Vagina (tissue), 2 donors: Measurements from ENCODE around the gene NKX6-2. TPM values are rescaled to one million over a fixed set of nuclear protein-coding genes. Genes with fewer than 3 reads are reported as not detected.

Experiments
- DNase-seq, 2 donors: peaks; one replicate each; pipeline ENCODE4 v3.0.0-alpha.2; 2017; ENCODE audit errors: extremely low spot score in 2 of 2
- H3K27ac ChIP-seq: fragments of 200-600 bp; sonication (generic); one replicate; pipeline ENCODE4 v1.5.1; 2019
- H3K27me3 ChIP-seq: fragments of 200-600 bp; sonication (generic); one replicate; pipeline ENCODE4 v1.5.1; 2019
- H3K36me3 ChIP-seq, 2 donors: fragments of 200-600 bp; sonication (generic); one replicate each; pipeline ENCODE4 v1.5.1; 2017 to 2019
- H3K4me1 ChIP-seq: fragments of 200-600 bp; sonication (generic); one replicate; pipeline ENCODE4 v1.5.1; 2019
- H3K4me3 ChIP-seq, 2 donors: fragments of 200-600 bp; sonication (generic); 1 replicate in 1 of 2; 2 replicates in 1 of 2; pipeline ENCODE4 v1.5.1; 2016 to 2019
- H3K9me3 ChIP-seq: fragments of 200-600 bp; sonication (generic); one replicate; pipeline ENCODE4 v1.5.1; 2019
- CTCF ChIP-seq, 3 experiments: fragments of 450-650 bp in 2 of 3; fragments of 200-600 bp in 1 of 3; sonication (generic) in 1 of 3; IDR thresholded peaks; one replicate each; pipeline ENCODE4 v1.5.1; 2017 to 2019; ENCODE audit warnings: antibody characterized with exemption in 3 of 3, mild to moderate bottlenecking in 2 of 3, moderate library complexity in 2 of 3
- POLR2A ChIP-seq, 2 donors: fragments of 450-650 bp; IDR thresholded peaks; one replicate each; pipeline ENCODE4 v1.6.1; 2017; ENCODE audit warnings: antibody characterized with exemption in 2 of 2, mild to moderate bottlenecking in 2 of 2, moderate library complexity in 2 of 2
- POLR2AphosphoS5 ChIP-seq, 2 donors: sonication (generic); formaldehyde crosslinking; IDR thresholded peaks; one replicate each; pipeline ENCODE4 v1.9.0; 2017; ENCODE audit warnings: antibody characterized with exemption in 2 of 2, mild to moderate bottlenecking in 2 of 2, low read depth in 1 of 2; ENCODE audit not compliant: insufficient read depth in 1 of 2
- intact Hi-C: fragments of 100-400 bp; cut with DNase I; formaldehyde crosslinking; loops from one replicate; pipeline ENCODE4 v1.15.1; 2023
- total RNA-seq: library from RNA; depleted of rRNA; stranded (reverse); fragments of >200 nt; gene quantifications from one replicate; pipeline ENCODE4 v1.2.3, GENCODE V29; 2016

NKX6-2 gene
- total RNA-seq, 1 donor from 2014 or later, result 0.49 TPM

GRCh38 chr10:132768346-132769248, 17.4 kb downstream of the NKX6-2 start:
- Histone ChIP-seq H3K36me3 (peaks cover 0 to 7% of the 10 kb centered on the region in 2 donors), H3K9me3 (no peaks in the 10 kb centered on the region), H3K4me1 (no peaks in the 10 kb centered on the region), H3K4me3 (no peak overlapping the region), H3K27ac (no peak overlapping the region), H3K27me3 (no peaks in the 10 kb centered on the region)
- no peak for TF ChIP-seq POLR2AphosphoS5 (IDR thresholded peaks at IDR 0.05; ENCODE audit: insufficient read depth in 1 of 2, low read depth in 1 of 2)
- no peak for TF ChIP-seq CTCF (IDR thresholded peaks at IDR 0.05)
- no peak for TF ChIP-seq POLR2A (IDR thresholded peaks at IDR 0.05)
- DNase-seq, result no peak
- intact Hi-C loops, result no loop called here

GRCh38 chr10:132766291-132766690, 19.7 kb downstream of the NKX6-2 start:
- no peak for DNase-seq

GRCh38 chr10:132765435-132765834, 20.5 kb downstream of the NKX6-2 start:
- intact Hi-C loops, result no loop called here
- H3K27ac ChIP-seq, result no peak overlapping the region
- no peak for DNase-seq

More at GRCh38 chr10:132766291-132766690, 19.7 kb downstream of the NKX6-2 start:
- intact Hi-C loops, result no loop called here
- no peak for TF ChIP-seq CTCF (IDR thresholded peaks at IDR 0.05)
- Histone ChIP-seq H3K27ac (no peak overlapping the region), H3K4me1 (no peaks in the 10 kb centered on the region), H3K27me3 (no peaks in the 10 kb centered on the region), H3K9me3 (no peaks in the 10 kb centered on the region), H3K36me3 (peaks cover 0 to 7% of the 10 kb centered on the region in 2 donors), H3K4me3 (no peak overlapping the region)

GRCh38 chr10:132764108-132764507, 21.8 kb downstream of the NKX6-2 start:
- H3K36me3 ChIP-seq, result peaks cover 0 to 20% of the 10 kb centered on the region in 2 donors
- H3K27me3 ChIP-seq, result no peaks in the 10 kb centered on the region
- no peak overlapping the region for H3K27ac ChIP-seq
- no peaks in the 10 kb centered on the region for H3K4me1 ChIP-seq
- DNase-seq, result no peak
- H3K4me3 ChIP-seq, result no peak overlapping the region
- intact Hi-C loops, result no loop called here
- H3K9me3 ChIP-seq, result no peaks in the 10 kb centered on the region
- TF ChIP-seq POLR2A (IDR thresholded peaks at IDR 0.05) (no peak), POLR2AphosphoS5 (IDR thresholded peaks at IDR 0.05; ENCODE audit: insufficient read depth in 1 of 2, low read depth in 1 of 2) (no peak), CTCF (IDR thresholded peaks at IDR 0.05) (no peak)

More at GRCh38 chr10:132765435-132765834, 20.5 kb downstream of the NKX6-2 start:
- TF ChIP-seq POLR2AphosphoS5 (IDR thresholded peaks at IDR 0.05; ENCODE audit: insufficient read depth in 1 of 2, low read depth in 1 of 2) (no peak), CTCF (IDR thresholded peaks at IDR 0.05) (no peak), POLR2A (IDR thresholded peaks at IDR 0.05) (no peak)
- H3K27me3 ChIP-seq, result no peaks in the 10 kb centered on the region
- H3K36me3 ChIP-seq, result peaks cover 0 to 13% of the 10 kb centered on the region in 2 donors
- H3K4me3 ChIP-seq, result no peak overlapping the region
- H3K9me3 ChIP-seq, result no peaks in the 10 kb centered on the region
- no peaks in the 10 kb centered on the region for H3K4me1 ChIP-seq

GRCh38 chr10:132763545-132763944, 22.4 kb downstream of the NKX6-2 start:
- no peak overlapping the region for H3K4me3 ChIP-seq
- DNase-seq, result no peak
- H3K4me1 ChIP-seq, result no peaks in the 10 kb centered on the region
- no peak overlapping the region for H3K27ac ChIP-seq
- TF ChIP-seq POLR2AphosphoS5 (IDR thresholded peaks at IDR 0.05; ENCODE audit: insufficient read depth in 1 of 2, low read depth in 1 of 2) (no peak), CTCF (IDR thresholded peaks at IDR 0.05) (no peak), POLR2A (IDR thresholded peaks at IDR 0.05) (no peak)
- H3K9me3 ChIP-seq, result no peaks in the 10 kb centered on the region
- H3K36me3 ChIP-seq, result peaks cover 0 to 20% of the 10 kb centered on the region in 2 donors
- intact Hi-C loops, result no loop called here
- no peaks in the 10 kb centered on the region for H3K27me3 ChIP-seq
